Panc1 (cell line): Measurements from ENCODE around the gene SPINK8.

Source experiments
- CTCF ChIP-seq: fragments of 450-650 bp; IDR thresholded peaks from 2 replicates; pipeline ENCODE4 v1.5.1; 2017; ENCODE audit warnings: mild to moderate bottlenecking
- REST ChIP-seq, 2 experiments: IDR thresholded peaks; 2 replicates each; pipeline ENCODE4 v1.6.1; 2011 to 2012; ENCODE audit warnings: low read depth in 2 of 2, control low read depth in 1 of 2, low read length in 1 of 2, mild to moderate bottlenecking in 1 of 2, moderate library complexity in 1 of 2; ENCODE audit not compliant: insufficient read depth in 1 of 2

- TF ChIP-seq CTCF, result no peak
- no peak for TF ChIP-seq REST (IDR thresholded peaks at IDR 0.05; ENCODE audit: insufficient read depth in 1 of 2, low read depth in 2 of 2, low read length in 1 of 2)
Observed at GRCh38 chr3:48274452-48274851, 59.0 kb downstream of the SPINK8 start.
